IMR-90 (cell line): ENCODE results near the gene TEC. TPM values are rescaled to one million over a fixed set of nuclear protein-coding genes. Genes with fewer than 3 reads are reported as not detected.

ENCODE experiments used
- ATAC-seq: fragments of 200-7000 bp; cut with Tn5 transposase; 2 replicates; pipeline ENCODE4 v1.9.1; 2020; ENCODE audit warnings: low read depth, mild to moderate bottlenecking, moderate library complexity
- BruUV-seq: library from RNA; stranded (reverse); fragments of 400-500 nt; replicated peaks from 2 replicates; lab custom pipeline; 2021; lab: Mats Ljungman, UMichigan
- CTCF ChIA-PET: fragments of 300-600 bp; formaldehyde crosslinking; extraction: SDS; loops from one replicate; lab custom pipeline; 2021; ENCODE audit warnings: antibody characterized with exemption; lab: Yijun Ruan, JAX
- POLR2A ChIA-PET: fragments of 300-600 bp; sonication (Branson Sonifier 250); formaldehyde crosslinking; loops from one replicate; lab custom pipeline; 2022; ENCODE audit warnings: antibody characterized with exemption; ENCODE audit not compliant: unreplicated experiment; lab: Charles Lee
- DNase-seq: peaks from one replicate; pipeline ENCODE4 v3.0.0; 2013
- H2AFZ ChIP-seq: replicated peaks from 2 replicates; pipeline ENCODE3; 2013; ENCODE audit warnings: low read length, mild to moderate bottlenecking; ENCODE audit not compliant: poor library complexity
- H2AK5ac ChIP-seq: 2 replicates; pipeline ENCODE4 v1.6.1; 2013; ENCODE audit warnings: low read depth, low read length, inconsistent platforms
- H2AK9ac ChIP-seq: replicated peaks from 2 replicates; pipeline ENCODE3; 2013; ENCODE audit warnings: mild to moderate bottlenecking, low read depth, low read length, moderate library complexity; ENCODE audit not compliant: poor library complexity
- H2BK120ac ChIP-seq: 2 replicates; pipeline ENCODE4 v1.6.1; 2013; ENCODE audit warnings: low read depth, low read length, inconsistent platforms
- H2BK15ac ChIP-seq: 3 replicates; pipeline ENCODE4 v1.6.1; 2013; ENCODE audit warnings: low read depth, low read length, inconsistent platforms
- H2BK20ac ChIP-seq: 2 replicates; pipeline ENCODE4 v1.6.1; 2013; ENCODE audit warnings: low read depth, mild to moderate bottlenecking, inconsistent platforms, low read length, moderate library complexity
- H2BK5ac ChIP-seq: 2 replicates; pipeline ENCODE4 v1.6.1; 2013; ENCODE audit warnings: mild to moderate bottlenecking, low read depth, low read length, inconsistent platforms; ENCODE audit not compliant: poor library complexity, severe bottlenecking
- H3K14ac ChIP-seq: replicated peaks from 2 replicates; pipeline ENCODE4 v1.6.1; 2013; ENCODE audit warnings: low read depth, low read length, inconsistent platforms
- H3K18ac ChIP-seq: 2 replicates; pipeline ENCODE4 v1.6.1; 2013; ENCODE audit warnings: low read depth, low read length, control low read depth
- H3K23ac ChIP-seq: 2 replicates; pipeline ENCODE4 v1.6.1; 2013; ENCODE audit warnings: low read depth, low read length, inconsistent platforms
- H3K27ac ChIP-seq: 2 replicates; pipeline ENCODE4 v1.5.1; 2013; ENCODE audit warnings: mild to moderate bottlenecking, control low read depth, low read length; ENCODE audit not compliant: insufficient read depth
- H3K27me3 ChIP-seq: 2 replicates; pipeline ENCODE4 v1.6.1; 2013; ENCODE audit warnings: low read length; ENCODE audit not compliant: control insufficient read depth, insufficient read depth
- H3K36me3 ChIP-seq: 2 replicates; pipeline ENCODE4 v1.6.1; 2013; ENCODE audit warnings: low read length, mixed read lengths; ENCODE audit not compliant: control insufficient read depth, insufficient read depth
- H3K4ac ChIP-seq: 2 replicates; pipeline ENCODE4 v1.6.1; 2013; ENCODE audit warnings: low read depth, low read length, inconsistent platforms
- H3K4me1 ChIP-seq: 2 replicates; pipeline ENCODE4 v1.6.1; 2013; ENCODE audit warnings: low read length, mixed read lengths; ENCODE audit not compliant: control insufficient read depth, insufficient read depth
- H3K4me2 ChIP-seq: 2 replicates; pipeline ENCODE4 v1.6.1; 2013; ENCODE audit warnings: low read depth, mild to moderate bottlenecking, control low read depth, low read length, moderate library complexity
- H3K4me3 ChIP-seq: 2 replicates; pipeline ENCODE4 v1.5.1; 2013; ENCODE audit warnings: low read depth, mild to moderate bottlenecking, control low read depth, low read length, moderate library complexity; ENCODE audit not compliant: insufficient read depth
- H3K56ac ChIP-seq: 2 replicates; pipeline ENCODE4 v1.6.1; 2013; ENCODE audit warnings: low read length, inconsistent platforms; ENCODE audit not compliant: insufficient read depth; ENCODE audit errors: extremely low read depth
- H3K79me1 ChIP-seq, 2 experiments: 2 replicates each; pipeline ENCODE4 v1.6.1; 2013; ENCODE audit warnings: low read length in 2 of 2, inconsistent platforms in 1 of 2, low read depth in 1 of 2
- H3K9ac ChIP-seq: 2 replicates; pipeline ENCODE4 v1.6.1; 2013; ENCODE audit warnings: low read depth, low read length, control low read depth
- H3K9me1 ChIP-seq: 2 replicates; pipeline ENCODE4 v1.6.1; 2013; ENCODE audit warnings: low read length, inconsistent platforms; ENCODE audit not compliant: insufficient read depth
- H3K9me3 ChIP-seq: 2 replicates; pipeline ENCODE4 v1.6.1; 2013; ENCODE audit warnings: low read length; ENCODE audit not compliant: control insufficient read depth, insufficient read depth
- H4K20me1 ChIP-seq: 2 replicates; pipeline ENCODE4 v1.6.1; 2013; ENCODE audit warnings: low read length, inconsistent platforms; ENCODE audit not compliant: insufficient read depth
- H4K5ac ChIP-seq: 2 replicates; pipeline ENCODE4 v1.6.1; 2013; ENCODE audit warnings: mild to moderate bottlenecking, low read depth, low read length, control low read depth
- H4K8ac ChIP-seq, 2 experiments: 2 replicates each; pipeline ENCODE4 v1.6.1; 2013; ENCODE audit warnings: low read depth in 2 of 2, low read length in 2 of 2, control low read depth in 1 of 2, inconsistent platforms in 1 of 2
- H4K91ac ChIP-seq: 2 replicates; pipeline ENCODE4 v1.6.1; 2013; ENCODE audit warnings: low read depth, low read length, inconsistent platforms; ENCODE audit not compliant: insufficient read depth
- BHLHE40 ChIP-seq: fragments of 150-350 bp; IDR thresholded peaks from 2 replicates; pipeline ENCODE4 v1.6.1; 2016; ENCODE audit warnings: mild to moderate bottlenecking, low read depth, low read length
- CHD1 ChIP-seq: IDR thresholded peaks from 2 replicates; pipeline ENCODE4 v1.6.1; 2012; ENCODE audit warnings: low read depth, low read length, improper control_type of control experiment
- CTCF ChIP-seq: conservative IDR thresholded peaks from 2 replicates; pipeline ENCODE4 v1.5.1; 2012; ENCODE audit warnings: mild to moderate bottlenecking, low read depth, low read length, improper control_type of control experiment
- FOS ChIP-seq: fragments of 150-350 bp; IDR thresholded peaks from 2 replicates; pipeline ENCODE4 v1.6.1; 2016; ENCODE audit warnings: low read depth, low read length
- MAFK ChIP-seq: IDR thresholded peaks from 2 replicates; pipeline ENCODE4 v1.6.1; 2012; ENCODE audit warnings: low read depth, low read length, improper control_type of control experiment
- MAZ ChIP-seq: IDR thresholded peaks from 2 replicates; pipeline ENCODE4 v1.6.1; 2012; ENCODE audit warnings: low read depth, mild to moderate bottlenecking, low read length, improper control_type of control experiment, moderate library complexity, borderline replicate concordance
- MXI1 ChIP-seq: IDR thresholded peaks from 2 replicates; pipeline ENCODE4 v1.6.1; 2012; ENCODE audit warnings: low read depth, mild to moderate bottlenecking, low read length, moderate library complexity, borderline replicate concordance
- NFE2L2 ChIP-seq: fragments of 150-350 bp; IDR thresholded peaks from 2 replicates; pipeline ENCODE4 v1.6.1; 2016; ENCODE audit warnings: low read depth, mild to moderate bottlenecking, low read length
- POLR2A ChIP-seq: IDR thresholded peaks from 2 replicates; pipeline ENCODE4 v1.6.1; 2012; ENCODE audit warnings: mild to moderate bottlenecking, low read depth, low read length
- RAD21 ChIP-seq: IDR thresholded peaks from 2 replicates; pipeline ENCODE4 v1.6.1; 2012; ENCODE audit warnings: low read length, improper control_type of control experiment
- RCOR1 ChIP-seq: IDR thresholded peaks from 2 replicates; pipeline ENCODE4 v1.6.1; 2012; ENCODE audit warnings: mild to moderate bottlenecking, low read length, improper control_type of control experiment; ENCODE audit not compliant: insufficient replicate concordance
- RFX5 ChIP-seq: IDR thresholded peaks from 2 replicates; pipeline ENCODE4 v1.8.0; 2012; ENCODE audit warnings: low read depth, mild to moderate bottlenecking, low read length, moderate library complexity
- SMC3 ChIP-seq: fragments of 150-350 bp; IDR thresholded peaks from 2 replicates; pipeline ENCODE4 v1.6.1; 2016; ENCODE audit warnings: low read depth, mild to moderate bottlenecking, antibody characterized with exemption, low read length, moderate library complexity
- WGBS, 2 experiments: methylation state at CpG; one replicate each; pipeline versions ENCODE4 v1.1.5 to v1.1.7; 2013; ENCODE audit warnings: missing lambda C conversion rate in 2 of 2; ENCODE audit not compliant: insufficient read length in 1 of 2; ENCODE audit errors: extremely low coverage in 2 of 2; 5-methylcytosine and 5-hydroxymethylcytosine counted together
- dilution Hi-C: fragments of 300-500 bp; cut with HindIII; formaldehyde crosslinking; loops from one replicate; pipeline ENCODE4 v1.14.3; 2018; ENCODE audit warnings: low sequenced_read_pairs; ENCODE audit not compliant: unreplicated experiment
- in situ Hi-C: fragments of 300-500 bp; cut with MboI; formaldehyde crosslinking; loops from 3 replicates; pipeline ENCODE4 v1.14.3; 2019; ENCODE audit warnings: low sequenced_read_pairs, inconsistent platforms, mixed read lengths
- intact Hi-C: fragments of 100-400 bp; cut with micrococcal nuclease; formaldehyde crosslinking; loops from 2 replicates; pipeline ENCODE4 v1.10.0; 2022
- polyA plus RNA-seq, 3 experiments: library from polyadenylated mRNA; depleted of rRNA; stranded (reverse); fragments of >200 nt; gene quantifications; 2 replicates each; pipeline ENCODE4 v1.2.3, GENCODE V29; 2012; ENCODE audit warnings: low replicate concordance in 1 of 3
- total RNA-seq: library from RNA; depleted of rRNA; stranded (reverse); fragments of >200 nt; gene quantifications from 2 replicates; pipeline ENCODE4 v1.2.3, GENCODE V29; 2012
- TF ChIP-seq, protein P1 (sequence below): fragments of 150-350 bp; IDR thresholded peaks from 2 replicates; pipeline ENCODE4 v1.6.1; 2017; ENCODE audit warnings: mild to moderate bottlenecking, antibody characterized with exemption, low read length, low read depth
- TF ChIP-seq, protein P2 (sequence below): fragments of 150-350 bp; IDR thresholded peaks from 2 replicates; pipeline ENCODE4 v1.6.1; 2016; ENCODE audit warnings: low read depth, mild to moderate bottlenecking, low read length, moderate library complexity, borderline replicate concordance

Gene TEC
- total and polyA plus RNA-seq, 2 of the 4 experiments (the other 2 are of a cell fraction): 0.39 to 0.54 TPM

DNA sequence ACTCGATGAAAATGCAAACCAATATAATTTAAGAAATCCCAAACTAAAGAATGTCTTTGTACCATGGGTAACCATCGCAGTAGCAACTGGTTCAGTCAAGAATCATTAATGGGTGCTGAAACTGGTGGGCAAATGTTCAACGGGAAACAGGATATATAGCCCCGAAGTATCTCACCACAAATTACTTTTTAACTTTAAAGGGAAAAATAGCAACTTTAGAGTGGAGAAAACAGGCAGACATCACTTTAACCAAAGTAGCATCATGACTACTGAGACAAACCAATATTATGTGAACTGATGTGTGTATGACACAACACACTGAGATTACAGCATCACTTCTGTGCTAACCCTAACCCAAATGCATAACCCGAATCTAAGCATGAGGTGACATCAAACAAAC, 37.9 kb upstream of the TEC start:
- H3K4me3 ChIP-seq: no peak overlapping the region
- ChIA-PET CTCF (no interaction called here), POLR2A (no interaction called here)
- no peak overlapping the region for H3K4me2 ChIP-seq
- no peak overlapping the region for H2BK20ac ChIP-seq
- H4K91ac ChIP-seq: no peak overlapping the region
- no peak overlapping the region for H2AFZ ChIP-seq
- H3K36me3 ChIP-seq: no peaks in the 10 kb centered on the region
- no peak overlapping the region for H2AK9ac ChIP-seq
- no peak overlapping the region for H2BK120ac ChIP-seq
- H3K27me3 ChIP-seq: no peaks in the 10 kb centered on the region; the same call in 1 of the 2 replicates
- intact Hi-C loops (no loop called here), in situ Hi-C loops (loop anchor here (25.0 kb wide), 1 partner anchor 655 kb away; no protein-coding TSS in a partner anchor), dilution Hi-C loops (no loop called here)
- H4K20me1 ChIP-seq: no peaks in the 10 kb centered on the region
- no peak overlapping the region for H3K56ac ChIP-seq
- no peaks in the 10 kb centered on the region for H3K79me1 ChIP-seq
- no peaks in the 10 kb centered on the region for H3K9me3 ChIP-seq
- ATAC-seq (no peak), DNase-seq (no peak)
- no peak overlapping the region for H3K27ac ChIP-seq
- no peak overlapping the region for H3K4ac ChIP-seq
- H3K18ac ChIP-seq: no peak overlapping the region
- no TSS peak for BruUV-seq
- no peak overlapping the region for H2BK15ac ChIP-seq
- no peaks in the 10 kb centered on the region for H3K9me1 ChIP-seq
- no peak overlapping the region for H4K5ac ChIP-seq
- H3K23ac ChIP-seq: no peak overlapping the region
- no peak overlapping the region for H2AK5ac ChIP-seq
- H2BK5ac ChIP-seq: no peak overlapping the region
- WGBS, 2 experiments: no CpG with 5 or more reads among the region's 5 CpGs
- no peaks in the 10 kb centered on the region for H3K4me1 ChIP-seq
- H3K14ac ChIP-seq: no peak overlapping the region
- H3K9ac ChIP-seq: no peak overlapping the region
- H4K8ac ChIP-seq: no peak overlapping the region
- no peak for TF ChIP-seq FOS
- no peak for TF ChIP-seq MAFK
- TF ChIP-seq MAZ: no peak
- no peak for TF ChIP-seq MXI1
- TF ChIP-seq RAD21: no peak
- no peak for TF ChIP-seq SMC3
- TF ChIP-seq, protein P1, sequence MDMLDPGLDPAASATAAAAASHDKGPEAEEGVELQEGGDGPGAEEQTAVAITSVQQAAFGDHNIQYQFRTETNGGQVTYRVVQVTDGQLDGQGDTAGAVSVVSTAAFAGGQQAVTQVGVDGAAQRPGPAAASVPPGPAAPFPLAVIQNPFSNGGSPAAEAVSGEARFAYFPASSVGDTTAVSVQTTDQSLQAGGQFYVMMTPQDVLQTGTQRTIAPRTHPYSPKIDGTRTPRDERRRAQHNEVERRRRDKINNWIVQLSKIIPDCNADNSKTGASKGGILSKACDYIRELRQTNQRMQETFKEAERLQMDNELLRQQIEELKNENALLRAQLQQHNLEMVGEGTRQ: no peak
- TF ChIP-seq, protein P2, sequence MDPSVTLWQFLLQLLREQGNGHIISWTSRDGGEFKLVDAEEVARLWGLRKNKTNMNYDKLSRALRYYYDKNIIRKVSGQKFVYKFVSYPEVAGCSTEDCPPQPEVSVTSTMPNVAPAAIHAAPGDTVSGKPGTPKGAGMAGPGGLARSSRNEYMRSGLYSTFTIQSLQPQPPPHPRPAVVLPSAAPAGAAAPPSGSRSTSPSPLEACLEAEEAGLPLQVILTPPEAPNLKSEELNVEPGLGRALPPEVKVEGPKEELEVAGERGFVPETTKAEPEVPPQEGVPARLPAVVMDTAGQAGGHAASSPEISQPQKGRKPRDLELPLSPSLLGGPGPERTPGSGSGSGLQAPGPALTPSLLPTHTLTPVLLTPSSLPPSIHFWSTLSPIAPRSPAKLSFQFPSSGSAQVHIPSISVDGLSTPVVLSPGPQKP: no peak
- no peak for TF ChIP-seq RFX5
- no peak for TF ChIP-seq CTCF
- TF ChIP-seq POLR2A: no peak
- TF ChIP-seq NFE2L2: no peak
- no peak for TF ChIP-seq BHLHE40
- no peak for TF ChIP-seq RCOR1
- TF ChIP-seq CHD1: no peak
